HG02970 (cell line): ENCODE measurements around the gene LAG3.

Source experiments
- ATAC-seq: cut with Tn5 transposase; IDR thresholded peaks from one replicate; pipeline ENCODE4 v1.9.1; 2021; ENCODE audit warnings: mild to moderate bottlenecking, moderate library complexity, moderate number of reproducible peaks; ENCODE audit not compliant: unreplicated experiment, low FRiP score

LAG3 gene

GRCh38 chr12:6787309-6787708 lies 15.0 kb downstream of the LAG3 start:
- no peak for ATAC-seq

GRCh38 chr12:6788972-6789924 lies 16.9 kb downstream of the LAG3 start, which contains the start of gene CD4:
Gene CD4, plus strand, starts transcription at chr12:6789528. Its CDS starts 10,611 bp downstream, at chr12:6800139.
- no peak for ATAC-seq

DNA sequence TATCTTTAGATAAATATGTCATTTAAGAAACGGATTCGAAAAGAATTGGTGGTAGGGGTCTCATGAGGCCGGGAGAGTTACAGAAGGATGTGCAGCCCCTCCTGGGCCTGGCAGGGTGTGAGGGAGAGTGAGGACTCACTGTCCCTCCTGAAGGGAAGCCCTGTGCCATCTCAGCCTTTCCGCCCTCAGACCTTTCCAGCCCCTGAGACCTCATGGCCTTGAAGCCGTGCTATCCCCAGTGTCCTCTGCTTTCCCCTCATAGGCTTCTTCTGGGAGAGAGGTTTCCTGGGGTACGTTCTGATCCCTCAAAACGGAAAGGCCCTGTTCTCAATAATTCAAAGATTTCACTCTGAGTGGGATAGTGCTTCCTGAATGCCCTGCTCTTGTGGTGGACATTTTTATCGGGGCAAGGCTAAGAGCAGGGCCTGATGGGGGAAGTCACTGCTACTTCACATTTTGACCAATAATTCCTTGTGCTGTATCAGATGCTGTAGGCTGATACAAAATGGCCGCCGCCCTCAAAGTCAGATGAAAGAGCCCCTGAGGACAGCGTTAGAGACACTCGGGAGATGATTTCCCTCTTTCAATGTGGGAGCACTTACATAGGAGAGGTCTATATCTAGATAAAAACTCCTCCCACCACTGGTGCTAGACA lies 18.3 kb downstream of the LAG3 start:
- no peak for ATAC-seq

DNA sequence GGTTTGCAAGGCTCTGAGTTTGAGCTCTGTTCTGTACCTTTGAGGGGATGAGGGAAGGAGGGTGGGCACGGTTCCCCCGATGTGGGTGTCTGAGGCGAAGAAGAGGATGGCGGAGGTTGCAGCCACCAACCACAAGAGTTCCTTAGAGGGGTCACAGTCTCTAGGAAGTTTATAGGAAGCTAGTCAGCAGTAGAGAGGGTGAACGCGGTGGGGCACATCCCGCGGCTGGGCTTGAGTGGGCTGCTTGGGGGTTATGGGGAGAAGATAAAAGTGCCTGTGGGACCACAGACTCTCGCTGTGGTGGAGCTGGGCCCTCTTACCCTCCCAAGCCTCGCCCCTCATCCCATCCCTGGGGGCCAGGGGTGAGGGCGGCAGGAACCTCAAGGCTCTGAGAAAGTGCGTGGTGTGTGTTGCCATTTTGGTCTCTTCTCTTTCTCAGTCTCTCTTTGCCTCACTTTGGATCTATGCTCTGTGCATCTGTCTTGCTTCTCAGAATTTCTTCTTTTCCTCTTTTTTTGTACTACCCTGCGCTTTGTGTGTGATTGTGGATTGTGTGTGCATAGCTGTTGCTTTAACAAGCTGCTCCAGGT lies 19.7 kb downstream of the LAG3 start:
- ATAC-seq, result no peak

DNA sequence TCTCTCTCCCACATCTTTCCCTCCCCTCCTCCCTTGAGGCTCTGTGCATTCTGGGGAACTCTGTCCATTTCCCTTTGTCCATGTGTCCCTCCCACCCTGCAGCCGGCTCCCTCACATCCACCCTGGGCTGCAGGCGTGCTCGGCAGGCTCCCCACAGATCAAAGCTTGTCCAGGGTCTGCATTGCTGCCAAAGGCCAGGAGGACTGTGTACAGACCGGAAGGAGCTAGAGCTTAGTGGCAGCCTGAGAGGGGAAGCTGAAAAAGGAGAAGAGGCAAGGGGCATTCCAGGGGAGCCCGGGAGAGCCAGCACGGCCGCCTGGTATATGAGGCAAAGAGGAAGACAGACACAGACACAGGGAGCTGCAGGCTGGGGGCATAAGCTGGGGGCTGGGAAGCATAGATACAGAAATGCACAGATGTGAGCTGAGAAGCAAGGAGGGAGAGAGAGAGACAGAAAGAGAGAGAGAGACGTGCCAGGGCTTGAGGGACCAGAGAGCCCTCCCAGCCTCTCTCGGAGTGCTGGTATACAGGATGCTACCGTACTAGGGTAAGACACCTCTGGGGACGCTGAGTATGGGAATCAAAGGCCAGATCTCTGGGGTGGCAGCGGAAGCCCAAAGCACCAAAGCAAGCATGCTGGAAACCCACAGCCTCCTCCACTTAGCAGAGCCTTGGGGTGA lies 20.3 kb downstream of the LAG3 start:
- ATAC-seq, result no peak

GRCh38 chr12:6795088-6795487 lies 22.8 kb downstream of the LAG3 start:
- no peak for ATAC-seq

GRCh38 chr12:6796576-6796975 lies 24.3 kb downstream of the LAG3 start:
- no peak for ATAC-seq

- ATAC-seq, result no peak
Observed at GRCh38 chr12:6799147-6799546, 26.8 kb downstream of the LAG3 start.

DNA sequence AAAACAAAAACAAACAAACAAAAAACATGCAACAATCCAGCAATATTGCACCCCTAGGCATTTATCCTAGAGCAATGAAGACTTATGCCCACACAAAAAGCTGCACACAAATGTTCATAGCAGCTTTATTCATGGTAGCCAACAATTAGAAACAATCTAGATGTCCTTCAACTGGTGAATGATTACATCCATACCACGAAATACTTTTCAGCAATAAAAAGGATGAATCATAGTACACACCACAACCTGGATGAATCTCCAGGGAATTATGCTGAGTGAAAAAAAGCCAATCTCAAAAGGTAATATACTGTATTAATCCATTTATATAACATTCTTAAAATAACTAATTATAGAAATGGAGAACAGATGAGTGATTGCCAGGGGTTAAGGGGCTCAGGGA lies 34.9 kb downstream of the LAG3 start:
- no peak for ATAC-seq

GRCh38 chr12:6809056-6809455 lies 36.7 kb downstream of the LAG3 start:
- ATAC-seq, result no peak

DNA sequence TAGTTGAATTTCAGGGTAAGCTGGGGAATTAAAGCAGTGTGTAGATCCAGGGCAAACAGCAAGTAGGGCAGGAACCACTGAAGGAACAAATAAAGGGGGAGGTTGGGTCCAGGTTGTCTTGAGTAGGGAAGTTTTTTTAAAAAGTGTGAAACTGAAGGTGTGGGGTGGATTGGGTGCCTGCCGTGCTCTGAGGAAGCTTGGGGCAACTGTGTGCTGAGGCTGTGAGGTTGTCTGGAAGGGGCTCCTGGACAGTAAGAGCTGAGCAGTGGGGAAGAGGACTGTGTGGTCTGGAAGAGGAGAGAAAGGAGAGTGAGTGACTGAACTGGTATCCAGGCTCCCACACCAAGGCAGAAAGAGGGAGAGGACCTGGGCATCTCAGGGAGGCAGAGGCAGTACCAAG lies 38.4 kb downstream of the LAG3 start:
- ATAC-seq, result no peak

- no peak for ATAC-seq
Observed at GRCh38 chr12:6813363-6813762, 41.0 kb downstream of the LAG3 start.

- ATAC-seq, result no peak
Observed at GRCh38 chr12:6816598-6816997, 44.3 kb downstream of the LAG3 start.

GRCh38 chr12:6817098-6817497 lies 44.8 kb downstream of the LAG3 start:
- no peak for ATAC-seq

DNA sequence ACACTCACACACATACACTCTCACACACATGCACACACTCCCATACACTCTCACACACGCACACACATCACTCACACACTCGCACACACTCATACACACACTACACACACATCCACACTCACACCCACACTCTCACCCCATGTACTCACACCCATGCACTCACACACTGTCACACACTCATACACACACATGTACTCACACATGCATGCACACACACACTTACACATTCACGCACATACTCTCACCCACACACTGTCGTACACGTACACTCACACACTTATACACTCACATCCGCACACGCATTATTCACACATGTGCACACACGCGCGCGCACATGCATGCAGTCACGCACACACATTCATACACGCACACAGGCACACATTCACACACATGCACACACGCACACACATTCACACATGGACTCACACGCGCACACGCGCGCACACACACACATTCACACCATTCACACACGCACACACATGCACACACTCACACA lies 45.4 kb downstream of the LAG3 start:
- ATAC-seq, result no peak

GRCh38 chr12:6818222-6818621 lies 45.9 kb downstream of the LAG3 start:
- ATAC-seq, result no peak

DNA sequence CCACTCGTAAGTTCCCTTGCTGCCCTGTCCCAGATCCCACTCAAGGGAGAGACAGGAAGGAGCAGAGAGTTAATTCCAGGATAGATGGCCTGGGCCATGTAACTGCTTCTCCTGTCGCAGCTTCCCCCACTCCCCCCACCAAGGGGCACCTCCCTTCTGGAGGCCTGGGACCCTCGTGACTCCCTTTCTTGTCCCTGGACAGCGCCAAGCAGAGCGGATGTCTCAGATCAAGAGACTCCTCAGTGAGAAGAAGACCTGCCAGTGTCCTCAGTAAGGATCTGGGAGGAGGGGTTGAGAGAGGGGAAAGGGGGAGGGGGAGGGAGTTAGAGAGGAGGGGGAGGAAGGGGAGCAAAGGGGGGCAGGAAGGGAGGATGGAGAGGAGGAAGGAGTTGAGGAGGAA lies 46.3 kb downstream of the LAG3 start:
- ATAC-seq, result no peak

DNA sequence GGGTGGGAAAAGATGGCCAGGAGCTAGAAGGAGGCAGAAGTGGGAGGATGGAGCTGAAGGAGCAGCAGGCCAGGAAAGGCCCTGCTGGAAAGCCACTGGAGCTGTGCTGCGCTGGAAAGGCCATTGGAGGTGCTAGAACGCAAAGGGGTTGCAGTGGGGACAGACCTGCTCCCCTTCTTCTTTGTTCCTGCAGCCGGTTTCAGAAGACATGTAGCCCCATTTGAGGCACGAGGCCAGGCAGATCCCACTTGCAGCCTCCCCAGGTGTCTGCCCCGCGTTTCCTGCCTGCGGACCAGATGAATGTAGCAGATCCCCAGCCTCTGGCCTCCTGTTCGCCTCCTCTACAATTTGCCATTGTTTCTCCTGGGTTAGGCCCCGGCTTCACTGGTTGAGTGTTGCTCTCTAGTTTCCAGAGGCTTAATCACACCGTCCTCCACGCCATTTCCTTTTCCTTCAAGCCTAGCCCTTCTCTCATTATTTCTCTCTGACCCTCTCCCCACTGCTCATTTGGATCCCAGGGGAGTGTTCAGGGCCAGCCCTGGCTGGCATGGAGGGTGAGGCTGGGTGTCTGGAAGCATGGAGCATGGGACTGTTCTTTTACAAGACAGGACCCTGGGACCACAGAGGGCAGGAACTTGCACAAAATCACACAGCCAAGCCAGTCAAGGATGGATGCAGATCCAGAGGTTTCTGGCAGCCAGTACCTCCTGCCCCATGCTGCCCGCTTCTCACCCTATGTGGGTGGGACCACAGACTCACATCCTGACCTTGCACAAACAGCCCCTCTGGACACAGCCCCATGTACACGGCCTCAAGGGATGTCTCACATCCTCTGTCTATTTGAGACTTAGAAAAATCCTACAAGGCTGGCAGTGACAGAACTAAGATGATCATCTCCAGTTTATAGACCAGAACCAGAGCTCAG lies 47.0 kb downstream of the LAG3 start:
- ATAC-seq, result no peak

DNA sequence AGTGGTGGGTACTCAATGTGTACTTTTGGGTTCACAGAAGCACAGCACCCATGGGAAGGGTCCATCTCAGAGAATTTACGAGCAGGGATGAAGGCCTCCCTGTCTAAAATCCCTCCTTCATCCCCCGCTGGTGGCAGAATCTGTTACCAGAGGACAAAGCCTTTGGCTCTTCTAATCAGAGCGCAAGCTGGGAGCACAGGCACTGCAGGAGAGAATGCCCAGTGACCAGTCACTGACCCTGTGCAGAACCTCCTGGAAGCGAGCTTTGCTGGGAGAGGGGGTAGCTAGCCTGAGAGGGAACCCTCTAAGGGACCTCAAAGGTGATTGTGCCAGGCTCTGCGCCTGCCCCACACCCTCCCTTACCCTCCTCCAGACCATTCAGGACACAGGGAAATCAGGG lies 47.8 kb downstream of the LAG3 start:
- ATAC-seq, result no peak
